HepG2 (cell line): Measurements from ENCODE around the gene RPL5. TPM values are rescaled to one million over a fixed set of nuclear protein-coding genes. Genes with fewer than 3 reads are reported as not detected.

Experiments used
- ATAC-seq: fragments of 200-7000 bp; cut with Tn5 transposase; 3 replicates; pipeline ENCODE4 v1.9.1; 2020; ENCODE audit warnings: mild to moderate bottlenecking, moderate library complexity
- BruUV-seq: library from RNA; stranded (reverse); fragments of 400-500 nt; replicated peaks from 2 replicates; lab custom pipeline; 2021; lab: Mats Ljungman, UMichigan
- CTCF ChIA-PET: fragments of 300-600 bp; formaldehyde crosslinking; extraction: SDS; loops from one replicate; lab custom pipeline; 2021; ENCODE audit warnings: low total read pairs, inconsistent platforms, low intra/inter-chr PET ratio; lab: Yijun Ruan, JAX
- POLR2A ChIA-PET: fragments of 350-600 bp; sonication (Branson Sonifier 250); formaldehyde crosslinking; loops from one replicate; lab custom pipeline; 2020; ENCODE audit warnings: antibody characterized with exemption, inconsistent platforms; lab: Yijun Ruan, JAX
- DNase-seq: peaks from one replicate; pipeline ENCODE4 v3.0.0-alpha.2; 2015; ENCODE audit warnings: low spot score
- FAIRE-seq: peaks from 3 replicates; lab custom pipeline; 2011; peaks lifted over from hg19 to GRCh38; lab: Jason Lieb, UNC
- H2AFZ ChIP-seq: one replicate; pipeline ENCODE4 v1.6.1; 2011; ENCODE audit warnings: low read length, inconsistent platforms
- H3K27ac ChIP-seq: fragments of 300-600 bp; 3 replicates; pipeline ENCODE4 v1.8.0; 2011; ENCODE audit warnings: mixed run types, mild to moderate bottlenecking, mixed read lengths, low read length, inconsistent platforms; ENCODE audit not compliant: insufficient read depth; ENCODE audit errors: extremely low read length
- H3K27me3 ChIP-seq, 2 experiments: fragments of 200-600 bp in 1 of 2; 2 replicates in 1 of 2; 3 replicates in 1 of 2; pipeline versions ENCODE4 v1.6.0 to v1.8.0; 2011; ENCODE audit warnings: low read length in 2 of 2, mild to moderate bottlenecking in 2 of 2, moderate library complexity in 2 of 2, inconsistent platforms in 1 of 2; ENCODE audit not compliant: insufficient read depth in 2 of 2, control insufficient read depth in 1 of 2
- H3K36me3 ChIP-seq, 2 experiments: fragments of 200-600 bp in 1 of 2; replicated peaks in 1 of 2; 2 replicates in 1 of 2; 3 replicates in 1 of 2; pipeline versions ENCODE4 v1.5.1 to v1.8.0; 2011; ENCODE audit warnings: low read length in 2 of 2, inconsistent platforms in 1 of 2; ENCODE audit not compliant: insufficient read depth in 2 of 2, control insufficient read depth in 1 of 2
- H3K4me1 ChIP-seq: 2 replicates; pipeline ENCODE4 v1.5.1; 2012; ENCODE audit warnings: low read length, inconsistent platforms; ENCODE audit not compliant: insufficient read depth
- H3K4me2 ChIP-seq: 2 replicates; pipeline ENCODE4 v1.6.0; 2011; ENCODE audit warnings: low read depth, low read length, inconsistent platforms
- H3K4me3 ChIP-seq, 3 experiments: fragments of 200-600 bp in 1 of 3; sonication (generic), shearing (Covaris generic) in 1 of 3; replicated peaks in 1 of 3; 2 replicates each; pipeline ENCODE4 v1.5.1; 2011 to 2016; ENCODE audit warnings: low read length in 3 of 3, inconsistent platforms in 2 of 3, low read depth in 2 of 3, mild to moderate bottlenecking in 2 of 3, control low read depth in 1 of 3, mixed read lengths in 1 of 3; ENCODE audit not compliant: insufficient read depth in 1 of 3
- H3K79me2 ChIP-seq: one replicate; pipeline ENCODE4 v1.6.1; 2011; ENCODE audit warnings: low read length, inconsistent platforms; ENCODE audit not compliant: insufficient read depth
- H3K9ac ChIP-seq: 2 replicates; pipeline ENCODE4 v1.6.0; 2011; ENCODE audit warnings: mild to moderate bottlenecking, low read depth, low read length, inconsistent platforms; ENCODE audit not compliant: insufficient read depth
- H3K9me3 ChIP-seq: 2 replicates; pipeline ENCODE4 v1.5.1; 2012; ENCODE audit warnings: mild to moderate bottlenecking, low read length
- H4K20me1 ChIP-seq: 2 replicates; pipeline ENCODE4 v1.6.0; 2011; ENCODE audit warnings: inconsistent platforms, mild to moderate bottlenecking, low read length, moderate library complexity; ENCODE audit not compliant: insufficient read depth
- ATRX ChIP-seq: sonication (generic); formaldehyde crosslinking; IDR thresholded peaks from 2 replicates; pipeline ENCODE4 v1.4.0; 2020; ENCODE audit warnings: missing genetic modification reagents, borderline replicate concordance
- MBD4 ChIP-seq: IDR thresholded peaks from 2 replicates; pipeline ENCODE4 v1.6.1; 2012; ENCODE audit warnings: low read length, inconsistent platforms, borderline replicate concordance
- PLRG1 ChIP-seq: fragments of 450-650 bp; conservative IDR thresholded peaks from 2 replicates; pipeline ENCODE4 v1.6.1; 2016
- PTBP1 ChIP-seq: fragments of 200-400 bp; formaldehyde crosslinking; IDR thresholded peaks from 2 replicates; pipeline ENCODE4 v1.6.1; 2018; ENCODE audit warnings: low read length, low read depth; ENCODE audit not compliant: poor library complexity, severe bottlenecking
- TMF1 ChIP-seq: sonication (generic); formaldehyde crosslinking; IDR thresholded peaks from 2 replicates; pipeline ENCODE4 v1.8.1; 2022; ENCODE audit warnings: low read depth, missing genetic modification reagents
- ZNF138 ChIP-seq: sonication (generic); formaldehyde crosslinking; IDR thresholded peaks from 2 replicates; pipeline ENCODE4 v1.5.0; 2020; ENCODE audit warnings: mild to moderate bottlenecking, low read depth, missing genetic modification reagents
- ZNF337 ChIP-seq: sonication (generic); formaldehyde crosslinking; IDR thresholded peaks from 2 replicates; pipeline ENCODE4 v1.5.1; 2020; ENCODE audit warnings: missing genetic modification reagents, low read depth, mild to moderate bottlenecking, borderline replicate concordance
- ZNF562 ChIP-seq: sonication (generic); formaldehyde crosslinking; IDR thresholded peaks from 2 replicates; pipeline ENCODE4 v1.8.0; 2022; ENCODE audit warnings: missing genetic modification reagents, borderline replicate concordance
- ZNF7 ChIP-seq: IDR thresholded peaks from 2 replicates; pipeline ENCODE4 v1.6.1; 2016; ENCODE audit warnings: missing biosample characterization, missing genetic modification reagents
- ZSCAN25 ChIP-seq: sonication (generic); formaldehyde crosslinking; IDR thresholded peaks from 2 replicates; pipeline ENCODE4 v1.8.0; 2022; ENCODE audit warnings: mild to moderate bottlenecking, missing genetic modification reagents
- WGBS: methylation state at CpG from one replicate; pipeline ENCODE4 v1.1.6; 2017; ENCODE audit warnings: low lambda C conversion rate; 5-methylcytosine and 5-hydroxymethylcytosine counted together
- in situ Hi-C: cut with HindIII; loops from 2 replicates; pipeline ENCODE4 v1.10.0; 2017; ENCODE audit warnings: low pct_unique_long_range_greater_than_20kb; ENCODE audit not compliant: extremely low pct_ligation_motif_present
- intact Hi-C: fragments of 100-400 bp; cut with micrococcal nuclease; formaldehyde crosslinking; loops from one replicate; pipeline ENCODE4 v1.10.0; 2022; ENCODE audit not compliant: unreplicated experiment
- polyA plus RNA-seq, 8 experiments: library from polyadenylated mRNA; depleted of rRNA in 3 of 8; stranded (reverse) in 7 of 8; unstranded in 1 of 8; fragments of >200 nt; fragmentation: Illumina TruSeq in 4 of 8; extraction: Trizol in 4 of 8; gene quantifications; 2 replicates each; pipeline versions ENCODE4 v1.2.1 to v1.2.3, GENCODE V29; 2011 to 2016; ENCODE audit warnings: low read depth in 4 of 8, missing spikeins in 1 of 8, mixed read lengths in 1 of 8; ENCODE audit not compliant: insufficient read depth in 1 of 8
- total RNA-seq, 5 experiments: library from RNA; depleted of rRNA; stranded (reverse); fragments of >200 nt; fragmentation: Illumina TruSeq; extraction: Trizol; gene quantifications; 2 replicates each; pipeline ENCODE4 v1.2.3, GENCODE V29; 2016; ENCODE audit warnings: low read depth in 1 of 5
- TF ChIP-seq, protein P1 (sequence below): sonication (generic); formaldehyde crosslinking; conservative IDR thresholded peaks from 2 replicates; pipeline ENCODE4 v1.8.0; 2022; ENCODE audit warnings: mild to moderate bottlenecking, moderate library complexity, missing genetic modification reagents

The RPL5 gene
- total and polyA plus RNA-seq, 2 of the 13 experiments (the other 11 are each of a cell fraction or from before 2014, with no cell fraction given): 2,304 to 2,520 TPM

DNA sequence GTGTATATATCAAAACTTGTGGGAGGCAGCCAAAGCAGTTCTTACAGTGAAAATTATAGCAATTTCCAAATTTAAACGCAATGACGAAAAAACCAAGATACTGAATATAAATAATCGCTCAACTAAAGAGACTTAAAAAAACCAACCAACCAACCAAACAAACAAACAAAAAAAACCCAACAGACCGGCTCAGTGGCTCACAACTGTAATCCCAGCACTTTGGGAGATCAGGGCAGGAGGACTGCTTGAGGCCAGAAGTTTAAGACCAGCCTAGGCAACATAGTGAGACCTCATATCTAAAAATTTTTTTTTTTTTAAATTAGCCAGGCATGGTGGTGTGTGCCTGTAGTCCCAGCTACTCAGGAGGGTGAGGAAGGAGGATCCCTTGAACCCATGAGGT, 23.4 kb downstream of the RPL5 start:
- CTCF ChIA-PET: interaction anchor here (8.4 kb wide), 1 partner anchor 138 kb away, joined by 175 read pairs; no protein-coding TSS in a partner anchor
- no peak overlapping the region for H3K4me2 ChIP-seq
- no peaks in the 10 kb centered on the region for H3K79me2 ChIP-seq
- intact Hi-C loops: no loop called here
- peaks cover 9% of the 10 kb centered on the region for H3K4me1 ChIP-seq
- H4K20me1 ChIP-seq: no peaks in the 10 kb centered on the region
- no peaks in the 10 kb centered on the region for H3K9me3 ChIP-seq
- no TSS peak for BruUV-seq
- no peaks in the 10 kb centered on the region for H3K27me3 ChIP-seq
- TF ChIP-seq ZNF337 (no peak), ZSCAN25 (CRISPR knock-in tag) (no peak), TMF1 (CRISPR knock-in tag) (no peak), ZNF138 (CRISPR knock-in tag) (no peak), MBD4 (no peak), PLRG1 (no peak), PTBP1 (no peak), ATRX (CRISPR knock-in tag) (no peak), ZNF7 (CRISPR knock-in tag) (no peak), ZNF562 (no peak)
- TF ChIP-seq, protein P1, sequence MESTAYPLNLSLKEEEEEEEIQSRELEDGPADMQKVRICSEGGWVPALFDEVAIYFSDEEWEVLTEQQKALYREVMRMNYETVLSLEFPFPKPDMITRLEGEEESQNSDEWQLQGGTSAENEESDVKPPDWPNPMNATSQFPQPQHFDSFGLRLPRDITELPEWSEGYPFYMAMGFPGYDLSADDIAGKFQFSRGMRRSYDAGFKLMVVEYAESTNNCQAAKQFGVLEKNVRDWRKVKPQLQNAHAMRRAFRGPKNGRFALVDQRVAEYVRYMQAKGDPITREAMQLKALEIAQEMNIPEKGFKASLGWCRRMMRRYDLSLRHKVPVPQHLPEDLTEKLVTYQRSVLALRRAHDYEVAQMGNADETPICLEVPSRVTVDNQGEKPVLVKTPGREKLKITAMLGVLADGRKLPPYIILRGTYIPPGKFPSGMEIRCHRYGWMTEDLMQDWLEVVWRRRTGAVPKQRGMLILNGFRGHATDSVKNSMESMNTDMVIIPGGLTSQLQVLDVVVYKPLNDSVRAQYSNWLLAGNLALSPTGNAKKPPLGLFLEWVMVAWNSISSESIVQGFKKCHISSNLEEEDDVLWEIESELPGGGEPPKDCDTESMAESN (CRISPR knock-in tag): no peak
- TF ChIP-seq, all 625 proteins: peak for 0
- Histone ChIP-seq H2AFZ (no peak overlapping the region), H3K4me3 (no peak overlapping the region), H3K36me3 (peaks cover 0 to 2% of the 10 kb centered on the region in 2 experiments; a peak in 2 of 5 replicates), H3K9ac (no peak overlapping the region), H3K27ac (no peak overlapping the region)
- FAIRE-seq (no peak), ATAC-seq (no peak), DNase-seq (no peak)
- WGBS: 97% methylated on average over 4 of the region's 4 CpGs
- POLR2A ChIA-PET: no interaction called here
- in situ Hi-C loops: loop anchor here (5.0 kb wide), 2 partner anchors 102 to 142 kb away; no protein-coding TSS in a partner anchor
